Ramos (cell line): ENCODE results near the gene PHC3.

Source experiments
- in situ Hi-C: fragments of 300-500 bp; cut with MboI; formaldehyde crosslinking; loops from one replicate; pipeline ENCODE4 v1.14.3; 2022; ENCODE audit warnings: low sequenced_read_pairs; ENCODE audit not compliant: unreplicated experiment

Gene PHC3

GRCh38 chr3:170049146-170050000 is 132.2 kb downstream of the PHC3 start:
- in situ Hi-C loops, result loop anchor here (10.0 kb wide), 1 partner anchor 305 kb away; the partner anchor contains the start of gene SKIL

DNA sequence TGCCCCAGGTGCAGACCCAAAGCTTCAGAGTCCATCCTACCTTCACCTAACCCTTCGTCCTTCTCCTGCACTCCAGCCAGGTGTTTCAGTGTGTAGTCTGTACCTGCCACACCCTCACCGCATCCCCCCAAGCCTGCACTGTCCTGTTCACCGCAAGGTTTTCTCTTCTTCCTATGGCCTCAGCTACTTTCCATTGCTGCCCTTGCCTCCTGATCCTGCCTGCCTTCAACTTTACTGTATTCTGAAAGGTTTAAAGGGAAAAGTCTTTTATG is 134.5 kb downstream of the PHC3 start:
- in situ Hi-C loops, result loop anchor here (10.0 kb wide), 1 partner anchor 308 kb away; the partner anchor contains the start of gene SKIL

- in situ Hi-C loops, result loop anchor here (10.0 kb wide), 1 partner anchor 308 kb away; the partner anchor contains the start of gene SKIL
These were observed 135.0 kb downstream of the PHC3 start for GRCh38 chr3:170046269-170047132.

- in situ Hi-C loops, result loop anchor here (5.0 to 10.0 kb wide), 3 partner anchors 113 to 310 kb away; partner anchors contain the start of genes ACTRT3, SKIL and TERC
These were observed 136.7 kb downstream of the PHC3 start for GRCh38 chr3:170044795-170045244.

GRCh38 chr3:170044271-170044670 is 137.3 kb downstream of the PHC3 start:
- in situ Hi-C loops, result loop anchor here (5.0 to 10.0 kb wide), 3 partner anchors 112 to 311 kb away; partner anchors contain the start of genes ACTRT3, SKIL and TERC

DNA sequence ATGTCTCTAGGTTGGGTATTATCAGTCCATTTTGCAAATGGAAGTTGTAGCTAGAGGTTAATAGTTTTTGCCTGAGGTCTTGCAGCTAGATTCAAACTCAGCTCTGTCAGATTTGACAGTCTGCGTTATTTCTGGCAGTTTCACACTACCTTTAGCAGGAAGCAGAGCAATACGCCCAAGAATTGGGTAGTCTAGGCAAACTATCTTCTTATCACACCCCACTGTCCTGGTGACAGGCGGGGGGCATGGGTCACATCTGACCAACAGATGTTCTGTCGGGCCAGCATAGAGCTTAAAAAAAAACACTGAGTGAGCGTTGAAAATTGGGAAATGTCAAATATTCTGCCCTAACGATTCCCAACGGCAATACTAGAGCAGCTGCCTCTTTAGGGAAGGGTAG is 138.0 kb downstream of the PHC3 start:
- in situ Hi-C loops, result loop anchor here (5.0 to 10.0 kb wide), 3 partner anchors 111 to 311 kb away; partner anchors contain the start of genes ACTRT3, SKIL and TERC

DNA sequence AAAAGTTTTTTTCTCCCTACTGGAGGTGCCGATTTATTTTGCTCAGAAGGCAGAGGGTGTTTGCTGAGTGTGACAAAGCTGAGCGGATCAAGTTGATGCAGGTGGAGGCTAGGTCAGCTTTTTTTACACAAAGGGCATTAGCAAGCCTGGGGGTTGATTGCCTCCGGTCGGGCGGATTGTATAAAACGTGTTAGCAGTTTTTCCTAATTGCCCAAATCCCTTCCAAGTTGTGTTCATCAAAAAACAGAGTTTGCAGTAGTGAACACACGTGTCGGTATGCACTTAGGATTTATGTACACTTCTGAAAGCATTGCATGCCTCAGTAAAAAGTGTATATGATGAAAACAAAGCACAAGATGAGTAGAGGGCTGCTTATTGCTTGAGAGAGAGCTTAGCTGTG is 141.1 kb downstream of the PHC3 start:
- in situ Hi-C loops, result loop anchor here (5.0 to 10.0 kb wide), 3 partner anchors 108 to 314 kb away; partner anchors contain the start of genes ACTRT3, SKIL and TERC

- in situ Hi-C loops, result no loop called here
These were observed 143.0 kb downstream of the PHC3 start for GRCh38 chr3:170038434-170039110.
